GM12872 (cell line): ENCODE data around the gene GATAD2B.

Experiments
- TF ChIP-seq, protein P1 (sequence below): IDR thresholded peaks from 3 replicates; pipeline ENCODE4 v1.5.1; 2011; ENCODE audit warnings: low read depth, mild to moderate bottlenecking, low read length, moderate library complexity; ENCODE audit not compliant: insufficient read depth

Gene GATAD2B

DNA sequence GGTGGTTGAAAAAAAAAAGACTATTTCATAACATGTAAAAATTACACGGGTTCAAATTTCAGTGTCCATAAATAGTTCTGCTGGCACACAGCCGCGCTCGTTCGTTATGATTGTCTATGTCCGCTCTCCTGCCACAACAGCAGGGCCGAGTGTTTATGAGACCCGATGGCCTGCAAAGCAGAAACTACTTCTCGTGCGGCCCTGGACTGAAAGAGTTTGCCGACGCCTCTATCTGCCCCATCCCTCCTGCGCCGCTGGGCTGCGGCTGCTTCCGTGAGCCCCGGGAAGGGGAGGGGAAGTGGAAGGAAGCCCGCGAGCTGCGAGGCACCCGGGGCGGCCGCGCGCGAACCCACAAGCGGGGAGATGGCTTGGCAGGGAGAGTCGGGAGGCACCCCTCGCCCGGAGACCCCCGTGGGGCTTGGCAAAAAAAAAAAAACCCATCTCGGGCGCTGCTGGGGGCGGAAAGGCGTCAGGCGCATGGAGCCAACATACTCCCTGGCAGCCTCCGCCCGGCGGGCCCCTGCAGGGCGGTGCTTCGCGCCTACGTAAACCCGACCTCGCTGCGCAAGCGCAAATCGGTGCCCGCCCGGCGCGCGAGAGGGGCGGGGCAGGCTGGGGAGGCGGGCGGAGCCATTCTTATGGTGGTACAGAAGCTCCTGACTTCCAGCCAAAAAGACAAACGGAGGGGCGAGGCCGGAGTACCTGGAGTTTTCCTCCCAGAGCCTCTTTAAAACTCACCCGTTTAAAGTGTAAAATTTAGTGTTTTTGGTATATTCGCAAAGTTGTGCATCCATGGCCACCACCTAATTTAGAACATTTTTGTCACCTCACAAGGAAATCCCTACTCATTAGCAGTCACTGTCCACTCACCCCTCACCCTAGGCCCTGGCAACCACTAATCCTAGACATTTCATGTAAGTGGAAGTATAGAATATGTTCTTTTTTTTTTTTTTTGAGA lies 139.3 kb downstream of the GATAD2B start:
- TF ChIP-seq, protein P1, sequence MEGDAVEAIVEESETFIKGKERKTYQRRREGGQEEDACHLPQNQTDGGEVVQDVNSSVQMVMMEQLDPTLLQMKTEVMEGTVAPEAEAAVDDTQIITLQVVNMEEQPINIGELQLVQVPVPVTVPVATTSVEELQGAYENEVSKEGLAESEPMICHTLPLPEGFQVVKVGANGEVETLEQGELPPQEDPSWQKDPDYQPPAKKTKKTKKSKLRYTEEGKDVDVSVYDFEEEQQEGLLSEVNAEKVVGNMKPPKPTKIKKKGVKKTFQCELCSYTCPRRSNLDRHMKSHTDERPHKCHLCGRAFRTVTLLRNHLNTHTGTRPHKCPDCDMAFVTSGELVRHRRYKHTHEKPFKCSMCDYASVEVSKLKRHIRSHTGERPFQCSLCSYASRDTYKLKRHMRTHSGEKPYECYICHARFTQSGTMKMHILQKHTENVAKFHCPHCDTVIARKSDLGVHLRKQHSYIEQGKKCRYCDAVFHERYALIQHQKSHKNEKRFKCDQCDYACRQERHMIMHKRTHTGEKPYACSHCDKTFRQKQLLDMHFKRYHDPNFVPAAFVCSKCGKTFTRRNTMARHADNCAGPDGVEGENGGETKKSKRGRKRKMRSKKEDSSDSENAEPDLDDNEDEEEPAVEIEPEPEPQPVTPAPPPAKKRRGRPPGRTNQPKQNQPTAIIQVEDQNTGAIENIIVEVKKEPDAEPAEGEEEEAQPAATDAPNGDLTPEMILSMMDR: no peak

DNA sequence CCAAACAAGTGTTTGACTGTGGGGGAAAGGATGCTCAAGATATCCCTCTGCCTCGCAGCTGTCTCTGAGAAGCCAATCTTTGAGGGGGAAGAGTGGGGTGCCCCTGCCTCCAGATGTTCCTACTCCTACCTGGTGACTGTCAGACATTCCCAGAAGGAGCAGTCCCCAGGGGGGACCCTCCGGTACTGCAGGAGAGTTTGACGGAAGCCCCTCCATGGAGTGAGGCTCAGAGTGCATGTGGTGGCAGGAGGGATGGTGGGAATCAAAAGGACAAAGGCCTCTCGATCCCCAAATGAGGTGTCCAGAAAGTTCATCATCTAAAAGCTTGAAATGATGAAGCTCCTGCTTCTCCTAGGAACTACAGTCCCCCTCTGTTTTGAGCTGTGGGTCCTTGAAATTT lies 142.2 kb downstream of the GATAD2B start:
- TF ChIP-seq, protein P1: no peak

DNA sequence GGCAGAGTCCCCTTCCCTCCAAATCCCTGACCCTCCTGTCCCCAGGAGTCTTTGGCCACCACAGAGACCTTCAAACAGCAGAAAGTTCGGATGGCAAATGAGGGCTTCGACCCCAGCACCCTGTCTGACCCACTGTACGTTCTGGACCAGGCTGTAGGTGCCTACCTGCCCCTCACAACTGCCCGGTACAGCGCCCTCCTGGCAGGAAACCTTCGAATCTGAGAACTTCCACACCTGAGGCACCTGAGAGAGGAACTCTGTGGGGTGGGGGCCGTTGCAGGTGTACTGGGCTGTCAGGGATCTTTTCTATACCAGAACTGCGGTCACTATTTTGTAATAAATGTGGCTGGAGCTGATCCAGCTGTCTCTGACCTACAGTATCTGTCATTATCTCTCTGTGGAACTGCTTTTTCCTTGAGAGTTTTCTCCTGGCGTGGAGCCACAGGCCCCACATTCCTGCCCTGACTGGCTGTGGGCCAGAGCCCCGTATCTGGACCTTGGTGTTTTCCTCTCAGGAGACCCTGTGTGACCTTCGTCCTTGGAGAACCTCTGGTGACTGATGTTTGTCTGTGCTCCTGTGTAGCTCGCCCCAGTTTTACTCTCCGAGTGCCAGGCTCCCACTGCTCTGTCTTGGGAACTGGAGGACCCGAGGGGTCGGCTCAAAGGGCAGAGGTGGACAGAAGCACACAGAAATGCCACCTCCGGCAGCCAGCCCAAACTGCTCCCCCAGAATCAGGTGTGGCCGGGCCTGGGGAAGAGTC lies 142.8 kb downstream of the GATAD2B start:
- TF ChIP-seq, protein P1: no peak

DNA sequence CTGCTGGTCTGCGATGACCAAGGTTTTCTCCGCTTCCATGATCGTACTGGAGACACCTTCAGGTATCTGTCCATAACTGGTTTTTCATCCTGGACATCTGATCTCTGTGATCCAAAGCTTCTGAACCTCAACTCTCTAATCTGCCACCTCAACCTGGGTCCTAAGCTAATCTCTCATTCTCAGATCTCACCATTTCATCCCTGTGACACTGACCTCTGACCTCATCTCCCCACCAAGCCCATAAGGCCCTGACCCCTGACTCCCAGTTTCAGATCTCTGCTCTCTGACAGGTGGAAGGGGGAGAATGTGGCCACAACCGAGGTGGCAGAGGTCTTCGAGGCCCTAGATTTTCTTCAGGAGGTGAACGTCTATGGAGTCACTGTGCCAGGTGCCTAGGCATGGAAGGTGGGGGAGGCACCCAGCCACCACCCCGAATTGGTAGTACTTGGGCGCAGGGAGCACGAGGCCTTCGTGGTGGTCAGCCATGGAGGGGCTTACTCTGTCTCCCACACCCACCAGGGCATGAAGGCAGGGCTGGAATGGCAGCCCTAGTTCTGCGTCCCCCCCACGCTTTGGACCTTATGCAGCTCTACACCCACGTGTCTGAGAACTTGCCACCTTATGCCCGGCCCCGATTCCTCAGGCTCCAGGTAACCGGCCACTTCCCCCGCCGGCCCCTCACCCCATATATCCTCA lies 143.8 kb downstream of the GATAD2B start:
- TF ChIP-seq, protein P1: no peak

DNA sequence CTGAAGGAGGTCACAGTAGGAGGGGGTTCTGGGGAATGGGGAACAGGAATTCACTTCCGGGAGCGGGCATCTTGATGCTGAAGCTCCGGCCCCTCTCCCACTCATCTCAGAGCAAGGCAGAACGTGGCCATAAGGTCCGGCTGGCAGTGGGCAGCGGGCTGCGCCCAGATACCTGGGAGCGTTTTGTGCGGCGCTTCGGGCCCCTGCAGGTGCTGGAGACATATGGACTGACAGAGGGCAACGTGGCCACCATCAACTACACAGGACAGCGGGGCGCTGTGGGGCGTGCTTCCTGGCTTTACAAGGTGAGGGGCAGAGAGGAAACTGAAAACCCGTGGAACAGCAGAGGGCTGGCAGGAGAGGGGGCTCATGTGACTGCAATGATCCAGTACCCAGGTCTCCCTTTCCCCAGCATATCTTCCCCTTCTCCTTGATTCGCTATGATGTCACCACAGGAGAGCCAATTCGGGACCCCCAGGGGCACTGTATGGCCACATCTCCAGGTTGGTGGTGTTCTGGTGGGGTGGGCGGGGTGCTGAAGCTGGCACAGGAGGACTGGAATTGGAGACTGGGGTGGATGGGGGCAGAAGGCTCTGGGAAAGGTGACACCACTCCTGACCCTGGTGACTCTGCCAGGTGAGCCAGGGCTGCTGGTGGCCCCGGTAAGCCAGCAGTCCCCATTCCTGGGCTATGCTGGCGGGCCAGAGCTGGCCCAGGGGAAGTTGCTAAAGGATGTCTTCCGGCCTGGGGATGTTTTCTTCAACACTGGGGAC lies 144.5 kb downstream of the GATAD2B start:
- TF ChIP-seq, protein P1: no peak

DNA sequence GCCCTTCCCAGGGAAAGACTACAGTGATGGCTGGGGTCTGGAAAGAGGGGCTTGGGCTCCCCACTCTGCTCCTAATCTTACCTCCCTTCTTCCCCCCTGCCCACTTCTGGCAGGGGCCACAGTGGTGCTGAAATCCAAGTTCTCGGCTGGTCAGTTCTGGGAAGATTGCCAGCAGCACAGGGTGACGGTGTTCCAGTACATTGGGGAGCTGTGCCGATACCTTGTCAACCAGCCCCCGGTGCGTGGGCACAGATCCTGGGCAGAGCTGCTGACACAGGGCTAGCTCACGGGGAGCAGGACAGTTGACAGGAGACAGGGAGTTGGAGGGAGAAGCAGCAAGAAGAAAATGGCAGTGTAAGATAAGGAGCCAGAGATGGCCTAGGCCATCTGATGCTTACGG lies 145.1 kb downstream of the GATAD2B start:
- TF ChIP-seq, protein P1: no peak
